Kidney epithelial cell (primary cell): ENCODE results near the gene NUP85. TPM values are rescaled to one million over a fixed set of nuclear protein-coding genes. Genes with fewer than 3 reads are reported as not detected.
"Not testable (repeated sequence)": the region's sequence is repeated elsewhere in the genome, so short reads cannot be mapped to it uniquely, and the experiment has no call there.

Experiments used
- DNase-seq: peaks from one replicate; pipeline ENCODE4 v3.0.0-alpha.2; 2010; ENCODE audit warnings: low read depth
- H3K27me3 ChIP-seq: 2 replicates; pipeline ENCODE4 v1.6.0; 2011; ENCODE audit warnings: low read length; ENCODE audit not compliant: control insufficient read depth, insufficient read depth
- H3K36me3 ChIP-seq: 2 replicates; pipeline ENCODE4 v1.5.1; 2011; ENCODE audit warnings: low read length; ENCODE audit not compliant: control insufficient read depth, insufficient read depth
- H3K4me3 ChIP-seq: 2 replicates; pipeline ENCODE4 v1.5.1; 2011; ENCODE audit warnings: low read depth, mild to moderate bottlenecking, control low read depth, low read length
- CTCF ChIP-seq: IDR thresholded peaks from 2 replicates; pipeline ENCODE4 v1.5.1; 2011; ENCODE audit warnings: mild to moderate bottlenecking, moderate library complexity, low read length, control low read depth, inconsistent platforms; ENCODE audit not compliant: insufficient read depth, poor library complexity, severe bottlenecking
- total RNA-seq: library from RNA; depleted of rRNA; stranded (reverse); fragments of >200 nt; gene quantifications from 2 replicates; pipeline ENCODE4 v1.2.3, GENCODE V29; 2015

NUP85 gene
- total RNA-seq, 1 donor from 2014 or later = 37.2 TPM

- H3K4me3 ChIP-seq = no peak overlapping the region
- no peaks in the 10 kb centered on the region for H3K27me3 ChIP-seq
- no peaks in the 10 kb centered on the region for H3K36me3 ChIP-seq
- no peak for DNase-seq
- no peak for TF ChIP-seq CTCF
Measured at GRCh38 chr17:75199886-75200618, 5.4 kb upstream of the NUP85 start.

- DNase-seq = no peak
- no peaks in the 10 kb centered on the region for H3K27me3 ChIP-seq
- no peaks in the 10 kb centered on the region for H3K36me3 ChIP-seq
- peak overlapping the region; percentile 96 for H3K4me3 ChIP-seq
- no peak for TF ChIP-seq CTCF
Measured at GRCh38 chr17:75205793-75206163, 299 bp downstream of the NUP85 start.

- not testable (repeated sequence) for H3K27me3 ChIP-seq, DNase-seq, H3K36me3 ChIP-seq, H3K4me3 ChIP-seq
Measured at GRCh38 chr17:75207050-75207407, 1.6 kb downstream of the NUP85 start.

- no peak for TF ChIP-seq CTCF
- Histone ChIP-seq H3K4me3 (no peak overlapping the region), H3K36me3 (no peaks in the 10 kb centered on the region), H3K27me3 (no peaks in the 10 kb centered on the region)
- DNase-seq = no peak
Measured at GRCh38 chr17:75207760-75208159, 2.3 kb downstream of the NUP85 start.

GRCh38 chr17:75208161-75208560 lies 2.7 kb downstream of the NUP85 start:
- H3K36me3 ChIP-seq = no peaks in the 10 kb centered on the region
- DNase-seq = no peak
- no peak overlapping the region for H3K4me3 ChIP-seq
- no peak for TF ChIP-seq CTCF
- no peaks in the 10 kb centered on the region for H3K27me3 ChIP-seq

GRCh38 chr17:75209061-75209460 lies 3.6 kb downstream of the NUP85 start:
- no peak for DNase-seq
- H3K36me3 ChIP-seq = no peaks in the 10 kb centered on the region
- H3K27me3 ChIP-seq = no peaks in the 10 kb centered on the region

More at GRCh38 chr17:75209061-75209460, 3.6 kb downstream of the NUP85 start:
- no peak for TF ChIP-seq CTCF
- no peak overlapping the region for H3K4me3 ChIP-seq
